ENCODE data around the gene SIM1.

- TF ChIP-seq GATA3 (IDR thresholded peaks at IDR 0.05; ENCODE audit: low read depth, low read length) = no peak
- no peak for TF ChIP-seq GATA2 (IDR thresholded peaks at IDR 0.05; ENCODE audit: low read depth, low read length)
Observed at GRCh38 chr6:100455230-100456124, 9.2 kb downstream of the SIM1 start.

All from SH-SY5Y (cell line).